MM.1S (cell line): ENCODE data around the gene EIF5AL1.
"Not testable (repeated sequence)": the region's sequence is repeated elsewhere in the genome, so short reads cannot be mapped to it uniquely, and the experiment has no call there.

Source experiments
- CTCF ChIP-seq: fragments of 300-600 bp; sonication (generic); IDR thresholded peaks from 2 replicates; pipeline ENCODE4 v1.5.1; 2016; ENCODE audit warnings: antibody characterized with exemption, low read length, mixed read lengths
- EZH2phosphoT487 ChIP-seq: fragments of 300-600 bp; sonication (generic); IDR thresholded peaks from 2 replicates; pipeline ENCODE4 v1.6.1; 2018; ENCODE audit warnings: antibody characterized with exemption, low read length

- not testable (repeated sequence) for TF ChIP-seq EZH2phosphoT487, CTCF
Observed at GRCh38 chr10:79544408-79544807, 32.1 kb downstream of the EIF5AL1 start.
